Upper lobe of right lung (tissue), 1 donor: ENCODE measurements around the gene GRPR. TPM values are rescaled to one million over a fixed set of nuclear protein-coding genes. Genes with fewer than 3 reads are reported as not detected.

Experiments used
- ATAC-seq: fragments of 200-7000 bp; cut with Tn5 transposase; one replicate; pipeline ENCODE4 v1.9.1; 2020; ENCODE audit warnings: mild to moderate bottlenecking, moderate library complexity
- DNase-seq: peaks from one replicate; pipeline ENCODE4 v3.0.0-alpha.2; 2020
- H3K27ac ChIP-seq: fragments of 200-600 bp; one replicate; pipeline ENCODE4 v1.8.0; 2022
- H3K27me3 ChIP-seq: fragments of 200-600 bp; one replicate; pipeline ENCODE4 v1.8.0; 2022; ENCODE audit warnings: mild to moderate bottlenecking
- H3K36me3 ChIP-seq: fragments of 200-600 bp; one replicate; pipeline ENCODE4 v1.8.0; 2022
- H3K4me1 ChIP-seq: fragments of 200-600 bp; one replicate; pipeline ENCODE4 v1.8.0; 2022
- H3K4me3 ChIP-seq: fragments of 200-600 bp; one replicate; pipeline ENCODE4 v1.8.0; 2022; ENCODE audit warnings: mild to moderate bottlenecking
- H3K9me3 ChIP-seq: fragments of 200-600 bp; one replicate; pipeline ENCODE4 v1.8.0; 2022
- CTCF ChIP-seq: fragments of 200-600 bp; IDR thresholded peaks from one replicate; pipeline ENCODE4 v1.8.0; 2022; ENCODE audit warnings: antibody characterized with exemption
- intact Hi-C: fragments of 100-400 bp; cut with DNase I; formaldehyde crosslinking; loops from one replicate; pipeline ENCODE4 v1.11.0; 2022
- total RNA-seq: library from RNA; stranded (reverse); fragmentation: NEBNext Ultra II Directional; extraction: Animal tissue kit (Norgen Biotek cat#: 25700); gene quantifications from one replicate; pipeline ENCODE4 v1.2.1, GENCODE V29; 2021
- donor health status: DM: no; HTN: yes; CAD: no; lungs with severe emphysema.

The GRPR gene
- total RNA-seq, 1 donor from 2014 or later, result not detected

DNA sequence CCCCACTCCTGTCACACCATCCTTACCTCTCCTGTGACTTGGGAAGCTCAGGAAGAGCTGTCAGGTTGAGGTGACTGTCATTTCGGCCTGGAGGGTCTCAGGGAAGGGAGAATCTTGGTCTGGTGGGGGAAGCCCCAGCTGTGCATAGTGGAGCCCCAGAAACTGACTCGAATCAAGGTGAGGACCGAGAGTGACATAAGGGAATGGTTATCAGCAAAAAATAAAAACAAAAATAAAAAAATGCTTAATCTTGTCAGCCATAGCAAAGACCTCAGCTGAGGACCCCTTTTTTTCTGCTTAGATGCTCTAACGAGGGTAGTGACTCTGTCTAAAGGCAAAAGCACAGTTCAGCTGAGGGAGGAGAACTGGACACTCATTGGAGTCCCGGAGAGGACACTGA is 43.8 kb downstream of the GRPR start, which contains the start of gene MAGEB17:
TSS of gene MAGEB17 (plus strand) at position 301 of the 400 bp plus-strand sequence. CDS start 2,902 bp downstream, outside the sequence.
- H3K27ac ChIP-seq, result no peak within 1 kb of the TSS
- no peak for ATAC-seq
- no peak for TF ChIP-seq CTCF
- no peaks in the 10 kb centered on the region for H3K36me3 ChIP-seq
- no peaks in the 10 kb centered on the region for H3K27me3 ChIP-seq
- H3K4me1 ChIP-seq, result no peaks in the 10 kb centered on the region
- no peak within 1 kb of the TSS for H3K4me3 ChIP-seq
- DNase-seq, result no peak
- H3K9me3 ChIP-seq, result no peaks in the 10 kb centered on the region
- intact Hi-C loops, result no loop called here

- H3K36me3 ChIP-seq, result no peaks in the 10 kb centered on the region
- H3K9me3 ChIP-seq, result no peaks in the 10 kb centered on the region
- intact Hi-C loops, result no loop called here
- DNase-seq, result no peak
- no peak overlapping the region for H3K27ac ChIP-seq
- no peaks in the 10 kb centered on the region for H3K4me1 ChIP-seq
- H3K27me3 ChIP-seq, result no peaks in the 10 kb centered on the region
- TF ChIP-seq CTCF, result no peak
- no peak for ATAC-seq
- H3K4me3 ChIP-seq, result no peak overlapping the region
Measured at GRCh38 chrX:16171039-16171438, 47.7 kb downstream of the GRPR start.

DNA sequence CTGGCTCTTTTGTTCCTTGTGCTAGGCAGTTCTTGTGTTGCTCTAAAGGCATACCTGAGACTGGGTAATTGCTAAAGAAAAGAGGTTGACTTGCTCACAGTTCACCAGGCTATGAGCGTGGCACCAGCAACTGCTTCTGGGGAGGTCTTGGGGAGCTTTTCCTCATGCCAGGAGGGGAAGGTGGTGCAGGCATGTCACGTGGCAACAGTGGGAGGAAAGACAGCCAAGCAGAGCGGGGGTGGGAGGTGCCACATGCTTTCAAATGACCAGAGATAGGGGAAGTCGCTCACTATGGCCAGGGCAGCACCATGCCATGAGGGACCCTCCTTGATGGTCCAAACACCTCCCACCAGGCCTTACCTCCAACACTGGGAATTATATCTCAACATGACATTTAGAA is 48.6 kb downstream of the GRPR start:
- H3K4me3 ChIP-seq, result no peak overlapping the region
- no peaks in the 10 kb centered on the region for H3K4me1 ChIP-seq
- no peaks in the 10 kb centered on the region for H3K27me3 ChIP-seq
- ATAC-seq (no peak), DNase-seq (no peak)
- no peaks in the 10 kb centered on the region for H3K36me3 ChIP-seq
- no peak overlapping the region for H3K27ac ChIP-seq
- no peaks in the 10 kb centered on the region for H3K9me3 ChIP-seq
- no peak for TF ChIP-seq CTCF
- intact Hi-C loops, result no loop called here

DNA sequence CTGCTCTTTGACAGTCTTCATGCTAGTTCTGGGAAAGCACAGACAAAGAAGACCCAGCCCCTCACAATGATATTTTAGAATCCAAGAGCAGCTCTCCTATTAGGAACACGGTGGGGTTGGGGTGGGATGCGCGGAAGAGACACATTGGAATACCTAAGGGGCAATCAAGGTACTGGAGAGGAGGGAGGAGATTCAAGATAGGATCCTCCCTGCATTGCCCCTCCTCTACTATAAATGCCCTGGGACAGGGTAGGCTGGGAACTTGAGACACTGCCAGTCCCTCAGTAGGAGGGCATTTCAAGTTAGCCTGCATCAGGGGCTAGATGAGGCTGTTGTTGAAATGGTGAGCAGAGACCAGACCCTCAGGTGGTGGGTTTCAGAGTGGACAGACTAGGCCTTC is 49.0 kb downstream of the GRPR start:
- DNase-seq (no peak), ATAC-seq (no peak)
- intact Hi-C loops, result no loop called here
- Histone ChIP-seq H3K4me1 (no peaks in the 10 kb centered on the region), H3K9me3 (no peaks in the 10 kb centered on the region), H3K36me3 (no peaks in the 10 kb centered on the region), H3K27me3 (no peaks in the 10 kb centered on the region), H3K4me3 (no peak overlapping the region), H3K27ac (no peak overlapping the region)
- no peak for TF ChIP-seq CTCF

DNA sequence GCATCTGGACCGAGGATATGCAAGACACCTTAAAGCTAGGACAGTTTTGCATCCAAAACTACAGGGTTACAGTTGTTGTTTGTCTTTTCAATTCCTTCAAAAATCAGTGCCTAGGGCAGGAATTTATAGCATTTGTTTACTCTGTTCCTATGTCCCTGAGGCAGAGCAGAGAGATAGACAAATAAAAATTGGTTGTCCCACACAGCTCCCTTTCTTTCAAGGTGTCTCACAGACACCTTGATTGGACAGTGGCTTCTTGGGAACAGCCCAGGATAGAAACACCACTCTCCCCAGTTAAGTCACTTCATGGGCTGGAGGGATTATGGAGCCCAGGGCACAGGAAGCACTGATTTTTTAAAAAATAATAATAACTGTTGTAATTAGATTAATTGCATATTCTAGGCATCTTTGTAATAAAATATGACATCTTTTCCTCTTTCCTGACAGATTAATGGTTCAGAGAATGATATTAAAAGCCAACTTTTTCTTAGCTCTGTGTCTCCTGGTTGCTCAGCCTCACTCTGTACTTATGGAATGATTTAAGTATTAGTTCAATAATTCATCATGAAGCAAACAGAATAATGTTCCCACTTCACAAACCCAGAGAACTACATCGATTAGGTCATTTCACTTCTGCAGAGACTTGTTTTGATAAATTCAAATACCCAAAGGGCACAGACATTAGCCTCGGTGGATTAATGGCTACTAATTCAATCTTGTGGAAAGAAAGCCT is 52.1 kb downstream of the GRPR start:
- Histone ChIP-seq H3K27me3 (no peaks in the 10 kb centered on the region), H3K4me1 (no peaks in the 10 kb centered on the region), H3K4me3 (no peak overlapping the region), H3K36me3 (no peaks in the 10 kb centered on the region), H3K27ac (no peak overlapping the region), H3K9me3 (no peaks in the 10 kb centered on the region)
- intact Hi-C loops, result no loop called here
- TF ChIP-seq CTCF, result no peak
- ATAC-seq (no peak), DNase-seq (no peak)
